PC-9 (cell line): ENCODE results near the gene FAM168A. TPM values are rescaled to one million over a fixed set of nuclear protein-coding genes. Genes with fewer than 3 reads are reported as not detected.

Experiments used
- BruUV-seq: library from RNA; stranded (reverse); fragments of 400-500 nt; replicated peaks from 2 replicates; lab custom pipeline; 2021; lab: Mats Ljungman, UMichigan
- CTCF ChIA-PET: fragments of 300-600 bp; sonication (Branson Sonifier 250); formaldehyde crosslinking; loops from one replicate; lab custom pipeline; 2022; ENCODE audit warnings: antibody characterized with exemption; lab: Charles Lee
- POLR2A ChIA-PET: fragments of 300-600 bp; sonication (Branson Sonifier 250); formaldehyde crosslinking; loops from one replicate; lab custom pipeline; 2022; ENCODE audit warnings: antibody characterized with exemption; ENCODE audit not compliant: unreplicated experiment; lab: Charles Lee
- DNase-seq, 2 experiments: peaks; one replicate each; pipeline versions ENCODE4 v3.0.0 to v3.0.0-alpha.2; 2015 to 2022; ENCODE audit warnings: mixed read lengths in 1 of 2
- H2AFZ ChIP-seq: fragments of 200-600 bp; sonication (generic); 2 replicates; pipeline ENCODE4 v1.8.1; 2017; ENCODE audit warnings: antibody characterized with exemption
- H3F3A ChIP-seq: fragments of 200-600 bp; sonication (generic); 2 replicates; pipeline ENCODE4 v1.8.1; 2017; ENCODE audit warnings: antibody characterized with exemption, mild to moderate bottlenecking, low read depth; ENCODE audit not compliant: insufficient read depth
- H3K27ac ChIP-seq: fragments of 200-600 bp; sonication (generic); 2 replicates; pipeline ENCODE4 v1.6.1; 2016; ENCODE audit warnings: mixed run types
- H3K27me3 ChIP-seq: fragments of 200-600 bp; sonication (generic); 2 replicates; pipeline ENCODE4 v1.6.1; 2016; ENCODE audit warnings: low read depth, mixed run types; ENCODE audit not compliant: insufficient read depth
- H3K36me3 ChIP-seq: fragments of 200-600 bp; sonication (generic); 2 replicates; pipeline ENCODE4 v1.6.1; 2016; ENCODE audit warnings: low read depth, mixed run types
- H3K4me1 ChIP-seq: fragments of 200-600 bp; sonication (generic); replicated peaks from 2 replicates; pipeline ENCODE4 v1.6.1; 2016; ENCODE audit warnings: mixed run types; ENCODE audit not compliant: insufficient read depth
- H3K4me2 ChIP-seq: fragments of 200-600 bp; sonication (generic); 2 replicates; pipeline ENCODE4 v1.6.1; 2017; ENCODE audit warnings: mixed run types
- H3K4me3 ChIP-seq: fragments of 200-600 bp; sonication (generic); 2 replicates; pipeline ENCODE4 v1.6.1; 2016; ENCODE audit warnings: mixed run types
- H3K79me2 ChIP-seq: fragments of 200-600 bp; sonication (generic); 2 replicates; pipeline ENCODE4 v1.6.1; 2017; ENCODE audit warnings: low read depth, mixed run types
- H3K9me2 ChIP-seq: fragments of 200-600 bp; sonication (generic); 2 replicates; pipeline ENCODE4 v1.8.1; 2017; ENCODE audit warnings: mild to moderate bottlenecking; ENCODE audit not compliant: insufficient read depth
- H3K9me3 ChIP-seq: fragments of 200-600 bp; sonication (generic); 2 replicates; pipeline ENCODE4 v1.8.1; 2016; ENCODE audit warnings: low read depth; ENCODE audit not compliant: insufficient read depth
- H4K20me1 ChIP-seq: fragments of 200-600 bp; sonication (generic); 2 replicates; pipeline ENCODE4 v1.8.1; 2017; ENCODE audit not compliant: insufficient read depth
- EZH2 ChIP-seq: fragments of 200-600 bp; sonication (generic); IDR thresholded peaks from 2 replicates; pipeline ENCODE4 v1.8.0; 2017; ENCODE audit warnings: antibody characterized with exemption, low read depth
- intact Hi-C: fragments of 100-400 bp; cut with micrococcal nuclease; formaldehyde crosslinking; loops from one replicate; pipeline ENCODE4 v1.10.0; 2022; ENCODE audit not compliant: unreplicated experiment
- total RNA-seq: library from RNA; stranded (reverse); gene quantifications from 2 replicates; pipeline ENCODE4 v1.2.3, GENCODE V29; 2021
- TF ChIP-seq, protein P1 (sequence below): fragments of 200-600 bp; sonication (generic); conservative IDR thresholded peaks from 2 replicates; pipeline ENCODE4 v1.6.1; 2017; ENCODE audit warnings: mixed run types, antibody characterized with exemption, mild to moderate bottlenecking, moderate library complexity

The FAM168A gene
- total RNA-seq, 1 experiment from 2014 or later: 51.2 TPM

DNA sequence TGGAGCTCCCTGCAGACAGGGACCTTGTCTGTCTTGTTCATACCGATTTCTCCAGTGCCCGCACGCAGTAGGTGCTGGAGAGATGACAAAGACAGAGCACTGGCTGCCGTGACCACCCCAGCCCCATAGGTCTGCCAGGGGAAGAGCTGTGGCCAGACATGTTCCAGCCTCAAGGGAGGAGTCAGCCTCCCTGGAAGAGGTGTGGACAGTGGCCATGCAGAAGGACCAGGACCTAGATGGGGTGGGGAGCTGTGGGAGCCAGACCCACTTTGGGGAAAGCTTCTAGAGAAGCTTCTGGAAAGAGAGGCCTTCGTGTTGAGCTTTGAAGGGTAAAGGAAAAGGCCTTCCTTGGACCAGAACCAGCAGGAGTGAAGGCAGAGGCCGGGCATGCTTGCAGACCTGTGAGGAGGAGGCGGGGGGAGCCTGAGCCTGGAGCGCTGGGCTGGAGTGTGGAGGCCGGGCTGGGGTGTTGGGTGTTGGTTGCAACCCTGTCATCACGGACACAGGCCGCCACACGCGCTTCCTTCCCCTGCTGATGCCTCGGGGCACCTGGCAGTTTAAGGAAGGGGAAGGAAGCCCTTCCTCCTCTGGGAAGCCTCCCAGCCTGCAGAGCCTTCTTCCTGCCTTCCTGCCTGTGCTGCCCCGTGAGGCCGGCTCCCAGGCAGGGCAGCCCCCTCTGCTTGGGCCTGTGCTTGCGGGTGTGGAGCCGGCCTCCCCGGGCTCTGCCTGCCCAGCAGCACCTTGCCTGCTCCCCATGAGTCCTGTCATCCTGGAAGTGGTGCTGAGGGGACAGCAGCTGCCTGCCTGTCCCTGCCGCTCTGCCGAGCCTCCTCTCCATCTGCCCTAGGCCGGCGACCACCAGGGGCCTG lies 209.4 kb downstream of the FAM168A start:
- Histone ChIP-seq H3K4me2 (no peak overlapping the region), H4K20me1 (peaks cover 24% of the 10 kb centered on the region; the same call in 1 of the 2 replicates), H3K27ac (no peak overlapping the region), H3F3A (no peaks in the 10 kb centered on the region), H3K4me3 (no peak overlapping the region), H3K27me3 (no peaks in the 10 kb centered on the region), H3K36me3 (no peaks in the 10 kb centered on the region), H3K4me1 (0 out of 2 replicates have a peak, but pooled peaks cover 14% of the 10 kb centered on the region), H3K9me2 (no peaks in the 10 kb centered on the region), H3K9me3 (no peaks in the 10 kb centered on the region), H3K79me2 (peaks cover 21% of the 10 kb centered on the region), H2AFZ (no peak overlapping the region)
- intact Hi-C loops: loop anchor here (5.0 to 10.0 kb wide), 2 partner anchors 556 to 704 kb away; no protein-coding TSS in a partner anchor
- ChIA-PET CTCF (interaction anchor here (0.6 kb wide), 1 partner anchor 71 kb away, joined by 3 read pairs; no protein-coding TSS in a partner anchor), POLR2A (interaction anchor here (0.5 kb wide), 2 partner anchors 164 to 257 kb away, joined by 3 to 5 read pairs; no protein-coding TSS in a partner anchor)
- DNase-seq: peak in 1 of 2 experiments; percentile 48
- no TSS peak for BruUV-seq
- TF ChIP-seq, protein P1, sequence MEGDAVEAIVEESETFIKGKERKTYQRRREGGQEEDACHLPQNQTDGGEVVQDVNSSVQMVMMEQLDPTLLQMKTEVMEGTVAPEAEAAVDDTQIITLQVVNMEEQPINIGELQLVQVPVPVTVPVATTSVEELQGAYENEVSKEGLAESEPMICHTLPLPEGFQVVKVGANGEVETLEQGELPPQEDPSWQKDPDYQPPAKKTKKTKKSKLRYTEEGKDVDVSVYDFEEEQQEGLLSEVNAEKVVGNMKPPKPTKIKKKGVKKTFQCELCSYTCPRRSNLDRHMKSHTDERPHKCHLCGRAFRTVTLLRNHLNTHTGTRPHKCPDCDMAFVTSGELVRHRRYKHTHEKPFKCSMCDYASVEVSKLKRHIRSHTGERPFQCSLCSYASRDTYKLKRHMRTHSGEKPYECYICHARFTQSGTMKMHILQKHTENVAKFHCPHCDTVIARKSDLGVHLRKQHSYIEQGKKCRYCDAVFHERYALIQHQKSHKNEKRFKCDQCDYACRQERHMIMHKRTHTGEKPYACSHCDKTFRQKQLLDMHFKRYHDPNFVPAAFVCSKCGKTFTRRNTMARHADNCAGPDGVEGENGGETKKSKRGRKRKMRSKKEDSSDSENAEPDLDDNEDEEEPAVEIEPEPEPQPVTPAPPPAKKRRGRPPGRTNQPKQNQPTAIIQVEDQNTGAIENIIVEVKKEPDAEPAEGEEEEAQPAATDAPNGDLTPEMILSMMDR: no peak
- TF ChIP-seq EZH2: no peak

DNA sequence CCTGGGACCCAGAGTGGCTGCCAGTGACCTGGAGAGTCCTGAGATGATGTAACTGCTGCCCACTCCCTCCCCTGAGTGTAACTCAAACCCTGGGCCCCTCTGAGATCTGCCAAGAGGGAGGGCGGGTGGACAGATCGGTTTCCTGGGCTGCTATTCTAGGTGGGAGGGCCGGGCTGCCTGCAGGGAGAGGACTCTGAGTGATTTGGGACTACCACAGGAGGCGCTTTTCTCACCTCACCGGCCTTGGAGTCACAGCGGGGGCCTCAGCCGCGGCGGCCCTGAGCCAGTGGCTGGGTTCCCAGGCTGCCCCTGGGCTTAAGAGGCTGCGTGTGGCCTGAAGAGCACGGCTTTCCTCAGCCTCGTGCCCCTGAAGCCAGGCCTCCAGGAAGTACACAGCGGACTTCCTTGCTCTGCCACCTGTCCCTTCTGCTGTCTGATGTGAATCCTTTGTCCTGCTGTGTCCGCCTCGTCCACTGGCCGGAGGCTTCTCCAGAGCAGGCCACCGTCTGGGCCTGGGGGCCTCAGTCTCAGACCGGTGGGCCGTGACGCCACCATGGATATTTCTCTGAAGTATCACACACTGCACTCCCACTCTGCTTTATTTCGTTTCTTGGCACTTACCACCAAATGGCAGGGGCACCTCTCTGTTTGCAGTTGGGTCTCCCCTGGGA lies 210.2 kb downstream of the FAM168A start:
- H3K27ac ChIP-seq: no peak overlapping the region
- no peaks in the 10 kb centered on the region for H3F3A ChIP-seq
- H3K4me2 ChIP-seq: no peak overlapping the region
- peaks cover 21% of the 10 kb centered on the region for H3K79me2 ChIP-seq
- POLR2A ChIA-PET: no interaction called here
- no peak overlapping the region for H3K4me3 ChIP-seq
- H3K4me1 ChIP-seq: 0 out of 2 replicates have a peak, but pooled peaks cover 14% of the 10 kb centered on the region
- peaks cover 24% of the 10 kb centered on the region; the same call in 1 of the 2 replicates for H4K20me1 ChIP-seq
- H3K27me3 ChIP-seq: no peaks in the 10 kb centered on the region
- no peaks in the 10 kb centered on the region for H3K36me3 ChIP-seq
- no peak for DNase-seq
- CTCF ChIA-PET: no interaction called here
- H3K9me3 ChIP-seq: no peaks in the 10 kb centered on the region
- intact Hi-C loops: loop anchor here (5.0 to 10.0 kb wide), 2 partner anchors 555 to 703 kb away; no protein-coding TSS in a partner anchor
- H3K9me2 ChIP-seq: no peaks in the 10 kb centered on the region
- no peak overlapping the region for H2AFZ ChIP-seq
- no peak for TF ChIP-seq EZH2
- TF ChIP-seq, protein P1: no peak
- no TSS peak for BruUV-seq

DNA sequence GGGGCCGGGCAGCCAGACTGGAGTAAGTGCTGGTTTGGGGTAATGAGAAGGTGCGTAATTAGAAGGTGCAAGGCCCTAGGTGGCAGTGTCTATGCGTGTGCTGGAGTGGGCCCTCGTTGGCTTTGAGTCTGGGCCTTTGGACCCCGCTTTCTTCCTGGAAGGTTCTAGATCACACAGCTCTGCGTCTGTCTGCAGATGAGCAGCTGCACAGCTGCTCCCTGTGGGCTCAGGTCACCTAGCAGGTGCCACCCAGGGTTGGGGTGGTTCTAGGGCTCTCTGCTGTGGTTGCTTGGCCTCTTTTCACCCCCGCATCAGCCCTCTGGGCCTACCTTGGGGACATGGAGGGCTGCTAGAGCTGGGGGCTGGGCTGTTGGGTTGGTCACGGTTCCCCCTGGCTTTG lies 211.4 kb downstream of the FAM168A start:
- POLR2A ChIA-PET: no interaction called here
- TF ChIP-seq EZH2: no peak
- TF ChIP-seq, protein P1: no peak

More for the DNA sequence above, 211.4 kb downstream of the FAM168A start:
- BruUV-seq: no TSS peak
- Histone ChIP-seq H3K4me3 (no peak overlapping the region), H4K20me1 (peaks cover 24% of the 10 kb centered on the region; the same call in 1 of the 2 replicates), H3K27ac (no peak overlapping the region), H3K9me2 (no peaks in the 10 kb centered on the region), H3F3A (no peaks in the 10 kb centered on the region), H3K27me3 (no peaks in the 10 kb centered on the region), H3K4me2 (no peak overlapping the region), H2AFZ (no peak overlapping the region), H3K4me1 (0 out of 2 replicates have a peak, but pooled peaks cover 14% of the 10 kb centered on the region), H3K9me3 (no peaks in the 10 kb centered on the region), H3K36me3 (no peaks in the 10 kb centered on the region), H3K79me2 (peaks cover 29% of the 10 kb centered on the region)
- DNase-seq: no peak
- intact Hi-C loops: loop anchor here (5.0 to 10.0 kb wide), 2 partner anchors 554 to 702 kb away; no protein-coding TSS in a partner anchor
- CTCF ChIA-PET: no interaction called here
